ENCODE measurements around the gene EEPD1.
"Not testable (repeated sequence)": the region's sequence is repeated elsewhere in the genome, so short reads cannot be mapped to it uniquely, and the experiment has no call there.

EEPD1 gene

GRCh38 chr7:36128448-36129047 is 24.5 kb upstream of the EEPD1 start:
- peak; percentile 43 for DNase-seq (ENCODE audit: low spot score)

GRCh38 chr7:36129048-36129534 is 24.0 kb upstream of the EEPD1 start:
- DNase-seq (ENCODE audit: low spot score) = no peak

- no peak for DNase-seq (ENCODE audit: low spot score)
Measured at GRCh38 chr7:36130236-36130945, 22.7 kb upstream of the EEPD1 start.

GRCh38 chr7:36131026-36131425 is 22.0 kb upstream of the EEPD1 start:
- DNase-seq (ENCODE audit: low spot score) = no peak

- no peak for DNase-seq (ENCODE audit: low spot score)
Measured at GRCh38 chr7:36131499-36131898, 21.6 kb upstream of the EEPD1 start.

- no peak for DNase-seq (ENCODE audit: low spot score)
Measured at GRCh38 chr7:36132012-36132411, 21.0 kb upstream of the EEPD1 start.

GRCh38 chr7:36135700-36136099 is 17.4 kb upstream of the EEPD1 start:
- DNase-seq (ENCODE audit: low spot score) = no peak

- DNase-seq (ENCODE audit: low spot score) = no peak
Measured at GRCh38 chr7:36137258-36137657, 15.8 kb upstream of the EEPD1 start.

- no peak for DNase-seq (ENCODE audit: low spot score)
Measured at GRCh38 chr7:36137754-36138153, 15.3 kb upstream of the EEPD1 start.

- DNase-seq (ENCODE audit: low spot score) = no peak
Measured at GRCh38 chr7:36138209-36138608, 14.8 kb upstream of the EEPD1 start.

- DNase-seq (ENCODE audit: low spot score) = no peak
Measured at GRCh38 chr7:36141351-36141750, 11.7 kb upstream of the EEPD1 start.

- no peak for DNase-seq (ENCODE audit: low spot score)
Measured at GRCh38 chr7:36141850-36142249, 11.2 kb upstream of the EEPD1 start.

GRCh38 chr7:36144189-36144588 is 8.9 kb upstream of the EEPD1 start:
- DNase-seq (ENCODE audit: low spot score) = no peak

GRCh38 chr7:36145686-36146085 is 7.4 kb upstream of the EEPD1 start:
- no peak for DNase-seq (ENCODE audit: low spot score)

GRCh38 chr7:36147361-36147760 is 5.7 kb upstream of the EEPD1 start:
- DNase-seq (ENCODE audit: low spot score) = no peak

GRCh38 chr7:36148422-36149065 is 4.5 kb upstream of the EEPD1 start:
- DNase-seq (ENCODE audit: low spot score) = no peak

- not testable (repeated sequence) for DNase-seq (ENCODE audit: low spot score)
Measured at GRCh38 chr7:36149240-36149639, 3.8 kb upstream of the EEPD1 start.

GRCh38 chr7:36149694-36150452 is 3.2 kb upstream of the EEPD1 start:
- no peak for DNase-seq (ENCODE audit: low spot score)

- DNase-seq (ENCODE audit: low spot score) = no peak
Measured at GRCh38 chr7:36151921-36152755, 916 bp upstream of the EEPD1 start.

- DNase-seq (ENCODE audit: low spot score) = peak; percentile 35
Measured at GRCh38 chr7:36153571-36154097, 580 bp downstream of the EEPD1 start.
